ENCODE results near the gene HOXB1. TPM values are rescaled to one million over a fixed set of nuclear protein-coding genes. Genes with fewer than 3 reads are reported as not detected.
"Not testable (repeated sequence)": the region's sequence is repeated elsewhere in the genome, so short reads cannot be mapped to it uniquely, and the experiment has no call there.

The HOXB1 gene
- total RNA-seq, 1 donor from 2014 or later = not detected

GRCh38 chr17:48519427-48519826, 11.4 kb downstream of the HOXB1 start:
- no peak for DNase-seq

GRCh38 chr17:48517478-48517877, 13.3 kb downstream of the HOXB1 start:
- DNase-seq = no peak

- DNase-seq = no peak
Observed at GRCh38 chr17:48515925-48516900, 14.6 kb downstream of the HOXB1 start.

DNA sequence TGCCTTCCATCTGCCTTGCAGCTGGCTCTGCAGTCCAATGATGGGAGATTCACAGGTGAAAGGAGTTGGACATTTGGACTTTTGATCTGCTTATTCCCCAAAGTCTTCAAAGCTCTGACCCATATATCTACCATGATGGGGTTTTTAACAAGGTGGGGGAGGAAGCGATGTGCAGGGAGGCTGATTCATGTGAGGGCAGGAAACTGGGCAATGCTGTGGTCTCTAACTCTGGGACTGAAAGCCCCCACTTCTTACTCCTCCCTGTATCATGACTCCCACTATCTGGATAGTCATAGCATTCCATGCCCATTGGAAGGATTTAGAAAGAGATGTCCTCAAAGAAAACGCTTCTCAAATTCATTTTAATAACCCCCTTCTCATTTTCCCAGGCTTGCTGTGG, 16.3 kb downstream of the HOXB1 start:
- DNase-seq = no peak

- no peak for DNase-seq
Observed at GRCh38 chr17:48513666-48514455, 16.9 kb downstream of the HOXB1 start.

- DNase-seq = no peak
Observed at GRCh38 chr17:48513097-48513496, 17.7 kb downstream of the HOXB1 start.

DNA sequence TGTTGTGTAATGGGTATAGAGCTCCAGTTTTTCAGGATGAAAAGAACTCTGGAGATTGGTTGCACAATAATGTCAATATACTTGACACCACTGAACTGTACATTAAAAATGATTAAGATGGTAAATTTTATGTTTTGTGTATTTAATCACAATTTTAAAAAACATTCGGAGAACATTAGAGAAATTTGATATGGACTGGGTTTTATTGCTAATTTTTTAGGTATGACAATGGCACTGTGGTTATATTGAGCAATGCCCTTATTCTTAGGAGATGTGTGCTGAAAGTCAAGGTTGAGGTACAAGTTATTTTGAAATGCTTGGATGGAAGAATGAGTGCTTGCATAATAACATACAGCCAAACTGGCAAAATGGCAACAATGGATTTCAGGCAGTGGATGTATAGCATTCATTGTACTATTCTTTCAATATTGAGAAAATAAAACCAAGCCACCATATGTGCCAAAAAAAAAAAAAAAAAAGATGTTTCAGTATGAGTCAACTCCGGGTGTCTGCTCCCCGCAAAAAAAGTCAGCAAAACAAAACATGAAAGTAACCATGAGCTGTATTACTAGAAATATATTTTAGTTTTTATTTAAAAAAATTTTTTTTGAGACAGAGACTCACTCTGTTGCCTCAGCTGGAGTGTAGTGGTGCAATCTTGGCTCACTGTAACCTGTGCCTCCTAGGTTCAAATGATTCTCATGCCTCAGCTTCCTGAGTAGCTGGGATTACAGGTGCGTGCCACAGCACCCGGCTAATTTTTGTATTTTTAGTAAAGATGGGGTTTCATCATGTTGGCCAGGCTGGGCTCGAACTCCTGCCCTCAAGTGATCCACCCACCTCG, 19.8 kb downstream of the HOXB1 start:
- no peak for DNase-seq

GRCh38 chr17:48510381-48510760, 20.4 kb downstream of the HOXB1 start:
- DNase-seq = no peak

DNA sequence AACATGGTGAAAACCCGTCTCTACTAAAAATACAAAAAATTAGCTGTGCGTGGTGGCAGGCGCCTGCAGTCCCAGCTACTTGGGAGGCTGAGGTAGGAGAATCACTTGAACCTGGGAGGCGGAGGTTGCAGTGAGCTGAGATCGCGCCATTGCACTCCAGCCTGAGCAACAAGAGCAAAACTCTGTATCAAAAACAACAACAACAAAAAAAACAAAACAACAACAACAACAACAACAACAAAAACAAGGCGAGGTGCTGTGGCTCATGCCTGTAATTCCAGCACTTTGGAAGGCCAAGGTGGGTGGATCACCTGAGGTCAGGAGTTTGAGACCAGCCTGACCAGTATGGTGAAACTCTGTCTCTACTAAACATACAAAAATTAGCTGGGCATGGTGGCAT, 21.1 kb downstream of the HOXB1 start:
- DNase-seq = not testable (repeated sequence)

DNA sequence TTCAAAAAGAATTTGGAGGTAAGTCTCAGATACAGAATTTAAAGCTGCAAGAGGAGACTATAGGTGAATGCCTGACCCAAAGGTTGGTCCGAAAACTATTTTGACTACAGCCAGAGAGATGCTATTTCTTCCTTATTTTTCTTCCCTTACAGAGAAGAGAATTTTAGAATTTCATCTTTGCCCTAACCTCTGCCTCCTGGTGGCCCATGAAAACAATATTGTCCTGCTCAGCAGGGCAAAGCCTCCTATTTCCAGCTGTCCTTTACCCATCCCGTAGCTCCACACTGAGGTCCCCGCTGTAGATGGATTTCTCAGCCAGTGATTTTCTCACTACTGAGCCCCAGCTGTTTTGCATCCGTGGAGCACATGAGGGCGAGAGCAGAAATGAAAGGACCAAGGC, 24.6 kb downstream of the HOXB1 start:
- no peak for DNase-seq

- no peak for DNase-seq
Observed at GRCh38 chr17:48505788-48506187, 25.0 kb downstream of the HOXB1 start.

DNA sequence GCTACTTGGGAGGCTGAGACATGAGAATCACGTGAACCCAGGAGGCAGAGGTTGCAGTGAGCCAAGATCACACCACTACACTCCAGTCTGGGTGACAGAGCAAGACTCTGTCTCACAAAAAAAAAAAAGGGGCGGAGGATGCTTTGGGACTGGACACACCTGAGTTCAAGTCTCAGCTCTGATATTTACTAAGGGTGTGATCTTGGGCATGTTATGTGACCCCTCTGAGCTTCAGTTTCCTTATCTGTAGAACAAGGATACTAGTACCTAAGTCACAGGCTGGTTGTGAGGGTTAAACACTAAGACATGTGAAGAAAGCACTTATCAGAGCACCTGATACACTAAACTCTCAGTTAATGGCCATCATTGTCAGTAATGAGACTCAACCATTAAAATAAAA, 25.9 kb downstream of the HOXB1 start:
- no peak for DNase-seq

DNA sequence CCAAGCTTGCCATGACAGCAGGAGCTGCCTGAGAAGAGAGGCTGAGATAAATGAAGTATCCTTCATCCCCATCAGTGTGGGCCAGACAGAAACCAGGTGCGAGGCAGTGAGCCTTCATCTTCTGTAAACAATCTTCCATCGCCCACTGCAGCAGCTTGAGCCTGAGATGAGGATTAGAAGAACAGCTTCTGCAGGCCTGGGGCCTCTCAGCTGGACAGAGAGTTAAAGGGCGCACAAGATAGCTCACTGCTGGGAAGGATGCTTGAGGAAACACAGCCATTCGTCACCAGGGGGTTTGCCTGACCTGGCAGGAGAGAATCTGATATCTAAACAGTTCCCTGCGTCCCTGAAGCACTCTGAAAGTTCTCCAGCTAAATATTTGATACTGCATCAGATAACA, 27.1 kb downstream of the HOXB1 start:
- DNase-seq = no peak

GRCh38 chr17:48502901-48503300, 27.9 kb downstream of the HOXB1 start:
- DNase-seq = no peak

DNA sequence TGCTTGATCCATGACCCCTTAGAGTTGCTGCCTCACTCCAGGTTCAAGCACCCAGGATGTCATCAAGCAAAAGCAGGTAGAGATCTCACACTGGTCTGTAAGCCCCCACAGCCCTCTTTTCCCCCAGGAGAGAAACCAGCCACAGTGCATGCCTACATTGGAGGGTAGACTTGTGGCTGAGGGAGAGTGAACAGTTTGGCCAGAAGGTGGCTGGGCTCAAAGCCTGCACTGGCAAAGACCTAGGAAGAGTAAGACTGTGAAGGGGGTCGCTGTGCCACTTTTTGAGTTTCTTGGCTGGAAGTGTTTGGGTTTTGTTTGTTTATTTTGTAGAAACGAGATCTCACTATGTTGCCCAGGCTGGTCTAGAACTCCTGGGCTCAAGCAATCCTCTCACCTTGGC, 28.5 kb downstream of the HOXB1 start:
- DNase-seq = no peak

GRCh38 chr17:48500435-48501426, 30.1 kb downstream of the HOXB1 start:
- peak; percentile 24 for DNase-seq

DNA sequence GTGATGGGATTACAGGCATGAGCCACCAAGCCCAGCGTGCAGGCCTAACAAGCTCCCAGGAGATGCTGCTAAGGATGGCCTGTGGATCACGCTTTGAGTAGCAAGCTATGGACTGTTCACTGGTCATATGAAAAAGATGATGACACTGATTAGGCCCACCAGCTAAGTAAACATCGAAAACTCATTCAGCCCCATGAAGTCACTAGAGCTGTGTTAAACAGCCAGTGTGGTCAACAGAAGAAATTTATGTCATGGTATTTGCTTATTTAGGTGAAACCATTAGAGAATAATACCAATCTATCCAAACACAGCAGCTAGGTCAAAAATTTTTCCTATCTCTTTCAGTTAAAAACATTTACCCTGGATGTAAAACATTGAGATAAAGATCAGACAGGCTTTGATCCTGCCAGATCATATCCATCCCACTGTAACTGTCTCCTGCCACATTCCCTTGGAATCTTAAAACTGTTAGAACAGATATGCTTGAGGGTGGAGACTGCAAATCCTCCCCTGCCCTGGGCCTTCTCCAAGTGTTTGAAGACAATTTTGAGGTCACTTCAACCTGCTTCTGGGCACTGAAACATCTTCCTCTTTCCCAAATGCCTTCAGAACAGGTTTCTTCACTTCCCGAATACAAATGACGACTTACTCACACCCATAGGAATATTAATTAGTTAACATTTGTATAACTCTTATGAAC, 30.9 kb downstream of the HOXB1 start:
- no peak for DNase-seq

- DNase-seq = no peak
Observed at GRCh38 chr17:48499248-48499647, 31.6 kb downstream of the HOXB1 start.

DNA sequence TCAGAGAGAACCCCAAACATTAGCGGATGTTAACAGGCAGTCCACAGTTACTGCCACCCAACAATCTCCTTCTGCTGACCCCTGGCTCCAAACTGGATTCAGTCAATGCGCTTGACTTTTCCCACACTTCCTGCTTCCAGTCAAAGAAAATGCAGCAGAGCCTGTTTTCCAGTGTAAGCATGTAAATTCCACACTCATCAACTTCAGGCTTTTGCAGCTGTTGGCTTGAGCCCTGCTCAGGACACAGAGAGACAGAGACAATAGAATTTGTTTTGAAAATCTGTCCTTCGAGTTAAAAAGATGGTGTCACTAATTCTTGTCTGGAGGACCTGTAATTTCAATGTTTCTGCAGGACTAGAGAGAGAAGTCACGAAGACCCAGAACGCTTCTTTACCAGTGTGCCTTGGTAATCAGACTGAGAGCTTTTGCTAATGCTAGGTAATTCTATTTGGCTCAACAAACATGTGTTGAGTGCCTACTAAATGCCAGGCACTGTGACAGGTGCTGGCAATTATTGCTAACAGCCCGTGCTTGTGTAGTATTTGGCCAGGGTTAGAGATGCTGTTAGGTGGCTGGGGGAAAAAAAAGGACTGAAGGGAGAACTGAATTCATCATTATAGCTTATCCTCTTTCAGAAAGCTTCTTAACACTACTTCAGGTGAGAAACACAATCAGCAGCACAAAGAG, 32.5 kb downstream of the HOXB1 start:
- no peak for DNase-seq

GRCh38 chr17:48497103-48497502, 33.7 kb downstream of the HOXB1 start:
- DNase-seq = no peak
